Stimulated activated CD8-positive, alpha-beta memory T cell treated with anti-CD3 and anti-CD28 coated beads, Interleukin-12 subunit alpha, Interleukin-12 subunit beta, amount 100 ng/mL, for 1 hour (primary cell): ENCODE results near the gene NKAIN2.
"Not testable (repeated sequence)": the region's sequence is repeated elsewhere in the genome, so short reads cannot be mapped to it uniquely, and the experiment has no call there.

Experiments used
- DNase-seq: peaks from one replicate; pipeline ENCODE4 v3.0.0-alpha.2; 2020; ENCODE audit warnings: low read depth

Gene NKAIN2

GRCh38 chr6:124436803-124437202 is 633.1 kb downstream of the NKAIN2 start:
- DNase-seq, result no peak

- DNase-seq, result no peak
Measured at GRCh38 chr6:124438546-124439065, 634.9 kb downstream of the NKAIN2 start.

- DNase-seq, result no peak
Measured at GRCh38 chr6:124441450-124441849, 637.8 kb downstream of the NKAIN2 start.

- no peak for DNase-seq
Measured at GRCh38 chr6:124443541-124443940, 639.9 kb downstream of the NKAIN2 start.

GRCh38 chr6:124445581-124445980 is 641.9 kb downstream of the NKAIN2 start:
- no peak for DNase-seq

- DNase-seq, result no peak
Measured at GRCh38 chr6:124446961-124447360, 643.3 kb downstream of the NKAIN2 start.

- DNase-seq, result no peak
Measured at GRCh38 chr6:124459268-124459667, 655.6 kb downstream of the NKAIN2 start.

GRCh38 chr6:124462750-124463149 is 659.1 kb downstream of the NKAIN2 start:
- no peak for DNase-seq

- no peak for DNase-seq
Measured at GRCh38 chr6:124463271-124463670, 659.6 kb downstream of the NKAIN2 start.

- DNase-seq, result not testable (repeated sequence)
Measured at GRCh38 chr6:124464600-124464999, 660.9 kb downstream of the NKAIN2 start.

- DNase-seq, result no peak
Measured at GRCh38 chr6:124466949-124467348, 663.3 kb downstream of the NKAIN2 start.

- no peak for DNase-seq
Measured at GRCh38 chr6:124467366-124467765, 663.7 kb downstream of the NKAIN2 start.

GRCh38 chr6:124470803-124471202 is 667.1 kb downstream of the NKAIN2 start:
- no peak for DNase-seq

GRCh38 chr6:124475176-124475575 is 671.5 kb downstream of the NKAIN2 start:
- DNase-seq, result no peak

- no peak for DNase-seq
Measured at GRCh38 chr6:124478906-124479305, 675.2 kb downstream of the NKAIN2 start.

- DNase-seq, result no peak
Measured at GRCh38 chr6:124479991-124480430, 676.3 kb downstream of the NKAIN2 start.

GRCh38 chr6:124482071-124482491 is 678.4 kb downstream of the NKAIN2 start:
- DNase-seq, result no peak

GRCh38 chr6:124487623-124488431 is 684.2 kb downstream of the NKAIN2 start:
- no peak for DNase-seq

GRCh38 chr6:124490122-124490521 is 686.5 kb downstream of the NKAIN2 start:
- no peak for DNase-seq

GRCh38 chr6:124493259-124493658 is 689.6 kb downstream of the NKAIN2 start:
- DNase-seq, result no peak

GRCh38 chr6:124494956-124495664 is 691.4 kb downstream of the NKAIN2 start:
- DNase-seq, result no peak

GRCh38 chr6:124495665-124496190 is 692.1 kb downstream of the NKAIN2 start:
- DNase-seq, result no peak

- DNase-seq, result no peak
Measured at GRCh38 chr6:124496334-124496733, 692.7 kb downstream of the NKAIN2 start.
